ENCODE data around the gene DDX43. TPM values are rescaled to one million over a fixed set of nuclear protein-coding genes. Genes with fewer than 3 reads are reported as not detected.

Gene DDX43
- total RNA-seq, 1 experiment from 2014 or later: 0.68 TPM

GRCh38 chr6:73372516-73372915 lies 22.1 kb upstream of the DDX43 start (continued):
- no peak for TF ChIP-seq ZBTB21 (CRISPR knock-in tag; IDR thresholded peaks at IDR 0.05; ENCODE audit: borderline replicate concordance)
- no peak for TF ChIP-seq GABPB1 (CRISPR knock-in tag; IDR thresholded peaks at IDR 0.05)
- no peak for TF ChIP-seq E2F1 (CRISPR knock-in tag; IDR thresholded peaks at IDR 0.05)
- no peak for TF ChIP-seq ZNF263 (CRISPR knock-in tag; IDR thresholded peaks at IDR 0.05; ENCODE audit: low read depth)

GRCh38 chr6:73375216-73375615 lies 19.4 kb upstream of the DDX43 start:
- POLR2A ChIA-PET: no interaction called here
- Mint-ChIP-seq H3K36me3 (no peaks in the 10 kb centered on the region), H3K27ac (no peak overlapping the region), H3K4me3 (no peak overlapping the region), H3K4me1 (no peaks in the 10 kb centered on the region), H3K9me3 (peaks cover 7% of the 10 kb centered on the region; the same call in 1 of the 2 replicates), H3K27me3 (ENCODE audit: low read depth) (no peaks in the 10 kb centered on the region; the same call in 1 of the 2 replicates)
- CTCF ChIA-PET: interaction anchor here (0.9 kb wide), 1 partner anchor 14 kb away, joined by 5 read pairs; no protein-coding TSS in a partner anchor
- DNase-seq (ENCODE audit: low spot score) (no peak), ATAC-seq (no peak)
- TF ChIP-seq HMGA2 (CRISPR knock-in tag; IDR thresholded peaks at IDR 0.05): no peak
- TF ChIP-seq TEAD1 (CRISPR knock-in tag; IDR thresholded peaks at IDR 0.05): no peak
- TF ChIP-seq ATF2 (CRISPR knock-in tag; IDR thresholded peaks at IDR 0.05; ENCODE audit: borderline replicate concordance, low read depth): no peak
- no peak for TF ChIP-seq CBFB (CRISPR knock-in tag; IDR thresholded peaks at IDR 0.05; ENCODE audit: low read depth)
- no peak for TF ChIP-seq ZNF317 (CRISPR knock-in tag; IDR thresholded peaks at IDR 0.05; ENCODE audit: borderline replicate concordance, low read depth)
- TF ChIP-seq KAT7 (CRISPR knock-in tag; IDR thresholded peaks at IDR 0.05; ENCODE audit: borderline replicate concordance): no peak
- no peak for TF ChIP-seq RELA (CRISPR knock-in tag; IDR thresholded peaks at IDR 0.05; ENCODE audit: borderline replicate concordance)
- TF ChIP-seq ZNF671 (CRISPR knock-in tag; IDR thresholded peaks at IDR 0.05): no peak

- Mint-ChIP-seq H3K27me3 (ENCODE audit: low read depth) (no peaks in the 10 kb centered on the region), H3K9me3 (peaks cover 6% of the 10 kb centered on the region; the same call in 1 of the 2 replicates), H3K27ac (no peak overlapping the region), H3K4me1 (no peaks in the 10 kb centered on the region), H3K4me3 (no peak overlapping the region), H3K36me3 (no peaks in the 10 kb centered on the region)
- DNase-seq (ENCODE audit: low spot score) (no peak), ATAC-seq (no peak)
- ChIA-PET CTCF (interaction anchor here (1.5 to 2.0 kb wide), 2 partner anchors 12 to 16 kb away, joined by 5 to 8 read pairs; no protein-coding TSS in a partner anchor), POLR2A (interaction anchor here (0.9 kb wide), 1 partner anchor 11 kb away, joined by 3 read pairs; no protein-coding TSS in a partner anchor)
- TF ChIP-seq KAT7 (CRISPR knock-in tag; IDR thresholded peaks at IDR 0.05; ENCODE audit: borderline replicate concordance) (no peak), ZNF532 (CRISPR knock-in tag; IDR thresholded peaks at IDR 0.05; ENCODE audit: borderline replicate concordance) (no peak), E2F5 (CRISPR knock-in tag; IDR thresholded peaks at IDR 0.05) (no peak), ZBTB21 (CRISPR knock-in tag; IDR thresholded peaks at IDR 0.05; ENCODE audit: borderline replicate concordance) (no peak), ZNF425 (CRISPR knock-in tag; conservative IDR thresholded peaks at IDR 0.05) (no peak), ZNF671 (CRISPR knock-in tag; IDR thresholded peaks at IDR 0.05) (no peak), MAX (CRISPR knock-in tag; IDR thresholded peaks at IDR 0.05) (no peak), EMX1 (CRISPR knock-in tag; IDR thresholded peaks at IDR 0.05) (no peak), MLX (CRISPR knock-in tag; IDR thresholded peaks at IDR 0.05) (no peak), ZNF138 (CRISPR knock-in tag; conservative IDR thresholded peaks at IDR 0.05) (no peak), ZNF396 (CRISPR knock-in tag; IDR thresholded peaks at IDR 0.05; ENCODE audit: borderline replicate concordance) (no peak)
Observed at GRCh38 chr6:73377225-73377624, 17.4 kb upstream of the DDX43 start.

All from WTC11 (cell line).